ENCODE data around the gene STUB1. TPM values are rescaled to one million over a fixed set of nuclear protein-coding genes. Genes with fewer than 3 reads are reported as not detected.

STUB1 gene
- total and polyA plus RNA-seq, 2 of the 8 experiments (the other 6 are each of a cell fraction or from before 2014, with no cell fraction given), result 89.9 to 103 TPM

- TF ChIP-seq PHF8 (conservative IDR thresholded peaks at IDR 0.05; ENCODE audit: low read depth, low read length) (no peak), NRF1 (IDR thresholded peaks at IDR 0.05; ENCODE audit: low read depth, low read length) (no peak), SP1 (IDR thresholded peaks at IDR 0.05; ENCODE audit: low read depth, low read length) (no peak)
These were observed 49.8 kb downstream of the STUB1 start (continued) for GRCh38 chr16:729768-730665.
